ENCODE results near the gene UCN.

GRCh38 chr2:27261241-27261925 is 46.9 kb downstream of the UCN start:
- TF ChIP-seq CTCF (conservative IDR thresholded peaks at IDR 0.05; ENCODE audit: low read length) (no peak), EZH2phosphoT487 (IDR thresholded peaks at IDR 0.05; ENCODE audit: borderline replicate concordance) (no peak)
